ENCODE results near the gene ARHGEF17. TPM values are rescaled to one million over a fixed set of nuclear protein-coding genes. Genes with fewer than 3 reads are reported as not detected.

The ARHGEF17 gene
- total RNA-seq, 4 donors from 2014 or later: 12.0 to 44.9 (median 27.1) TPM

DNA sequence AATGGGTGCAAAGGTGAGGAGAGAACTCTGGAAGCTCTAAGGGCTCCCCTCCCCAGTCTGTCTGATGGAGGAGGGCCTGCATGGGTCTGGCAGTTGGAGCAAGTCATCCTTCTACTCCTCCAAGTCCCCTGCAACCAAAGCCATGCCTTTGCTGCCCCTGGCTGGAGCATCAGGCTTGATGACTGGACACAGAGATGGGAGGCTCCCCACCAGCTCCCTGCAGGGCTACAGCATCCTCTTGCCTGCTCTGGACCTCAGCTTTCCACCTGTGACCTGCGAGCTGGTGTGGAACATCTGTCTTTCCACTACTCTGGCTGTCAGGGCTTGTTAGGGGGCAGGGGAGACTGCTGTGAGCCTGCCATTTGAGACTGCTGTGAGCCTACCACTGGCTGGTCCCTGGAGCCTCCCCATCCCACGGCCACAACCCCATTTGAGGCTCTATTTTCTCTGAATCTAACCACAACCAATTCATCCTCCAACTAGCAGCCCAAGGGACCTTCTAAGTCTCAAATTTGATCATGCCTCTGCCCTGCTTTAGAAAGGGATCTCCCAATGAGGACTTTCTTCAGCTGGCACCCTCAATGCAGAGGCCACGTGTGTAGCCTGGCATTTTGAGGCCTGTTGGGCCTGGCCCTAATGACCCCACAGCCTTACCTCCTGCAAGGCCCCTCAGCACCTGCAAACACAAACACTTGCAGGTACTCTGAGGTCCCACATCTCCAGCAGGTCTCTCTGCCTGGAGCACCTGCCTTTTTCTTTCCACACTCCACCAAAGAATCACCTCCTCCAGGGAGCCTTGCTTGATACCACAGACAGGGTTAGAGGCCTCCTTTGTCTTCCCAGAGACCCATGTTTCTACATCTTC is 26.0 kb upstream of the ARHGEF17 start:
- no peak overlapping the region for H3K4me3 ChIP-seq
- intact Hi-C loops (cut with DNase I; ENCODE audit: low total_unique reads): loop anchor here (10.0 kb wide), 1 partner anchor 87 kb away; no protein-coding TSS in a partner anchor
- no peaks in the 10 kb centered on the region for H3K9me3 ChIP-seq
- TF ChIP-seq POLR2AphosphoS5 (IDR thresholded peaks at IDR 0.05): no peak
- TF ChIP-seq POLR2A (IDR thresholded peaks at IDR 0.05): no peak
- TF ChIP-seq, protein P1, sequence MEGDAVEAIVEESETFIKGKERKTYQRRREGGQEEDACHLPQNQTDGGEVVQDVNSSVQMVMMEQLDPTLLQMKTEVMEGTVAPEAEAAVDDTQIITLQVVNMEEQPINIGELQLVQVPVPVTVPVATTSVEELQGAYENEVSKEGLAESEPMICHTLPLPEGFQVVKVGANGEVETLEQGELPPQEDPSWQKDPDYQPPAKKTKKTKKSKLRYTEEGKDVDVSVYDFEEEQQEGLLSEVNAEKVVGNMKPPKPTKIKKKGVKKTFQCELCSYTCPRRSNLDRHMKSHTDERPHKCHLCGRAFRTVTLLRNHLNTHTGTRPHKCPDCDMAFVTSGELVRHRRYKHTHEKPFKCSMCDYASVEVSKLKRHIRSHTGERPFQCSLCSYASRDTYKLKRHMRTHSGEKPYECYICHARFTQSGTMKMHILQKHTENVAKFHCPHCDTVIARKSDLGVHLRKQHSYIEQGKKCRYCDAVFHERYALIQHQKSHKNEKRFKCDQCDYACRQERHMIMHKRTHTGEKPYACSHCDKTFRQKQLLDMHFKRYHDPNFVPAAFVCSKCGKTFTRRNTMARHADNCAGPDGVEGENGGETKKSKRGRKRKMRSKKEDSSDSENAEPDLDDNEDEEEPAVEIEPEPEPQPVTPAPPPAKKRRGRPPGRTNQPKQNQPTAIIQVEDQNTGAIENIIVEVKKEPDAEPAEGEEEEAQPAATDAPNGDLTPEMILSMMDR (IDR thresholded peaks at IDR 0.05): no peak
- no peak for TF ChIP-seq EP300 (IDR thresholded peaks at IDR 0.05; ENCODE audit: low read depth)
- DNase-seq: no peak
- 76% methylated on average over 3 of the region's 3 CpGs; no CpG with 5 or more reads in 1 of the 2 donors for WGBS, 2 donors (ENCODE audit: low coverage in 1 of 2)
- H3K36me3 ChIP-seq: no peaks in the 10 kb centered on the region
- H3K27me3 ChIP-seq: no peaks in the 10 kb centered on the region
- in situ Hi-C loops (cut with MboI; ENCODE audit: low pct_ligation_motif_present in 1 of 4, low pct_unique_long_range_greater_than_20kb in 1 of 4, low sequenced_read_pairs in 3 of 4): loop anchor here in 1 of 4 donors (10.0 kb wide), 1 partner anchor 97 kb away; no protein-coding TSS in a partner anchor
- H3K27ac ChIP-seq: peak overlapping the region in 1 of 4 donors; percentile 11
- no peaks in the 10 kb centered on the region for H3K4me1 ChIP-seq

DNA sequence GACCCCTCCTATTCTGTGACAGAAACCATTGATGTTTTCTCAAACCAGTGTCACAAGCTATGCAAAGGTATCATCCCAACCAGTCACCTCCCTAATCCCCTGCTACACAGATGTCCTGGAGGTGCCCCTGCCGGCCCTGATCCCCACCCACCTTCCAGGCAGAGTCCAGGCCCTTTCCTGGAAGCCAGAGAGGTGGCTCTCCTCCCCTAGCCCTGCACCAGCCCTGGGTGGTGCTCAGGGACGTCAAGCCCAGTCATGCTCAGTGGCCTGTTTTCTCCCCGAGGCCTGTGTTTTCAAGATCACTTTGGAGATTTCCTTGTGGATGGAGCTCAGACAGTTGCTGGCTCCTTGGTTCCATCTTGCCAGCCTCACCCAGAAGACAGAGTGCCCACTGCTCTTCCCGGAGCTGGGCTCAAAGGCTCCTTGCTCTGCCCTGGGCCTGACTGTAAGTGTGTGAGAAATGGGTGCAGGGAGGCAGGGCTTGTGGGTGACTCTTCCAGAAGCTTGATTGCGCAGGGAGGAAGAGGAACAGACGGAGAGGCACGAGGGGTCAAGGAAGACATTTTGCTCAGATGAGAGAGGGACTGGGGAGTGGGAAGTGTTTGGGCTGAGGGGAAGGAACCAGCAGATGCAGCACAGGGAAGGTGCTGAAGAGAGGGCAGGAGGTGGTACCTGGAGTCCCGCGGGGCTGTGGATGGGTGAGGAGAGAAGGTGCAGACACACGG is 24.6 kb upstream of the ARHGEF17 start:
- peaks cover 0 to under 1% (median 0%) of the 10 kb centered on the region in 4 donors for H3K4me1 ChIP-seq
- intact Hi-C loops (cut with DNase I; ENCODE audit: low total_unique reads): loop anchor here (10.0 kb wide), 1 partner anchor 89 kb away; no protein-coding TSS in a partner anchor
- WGBS, 2 donors (ENCODE audit: low coverage in 1 of 2): 85 to 86% methylated on average over 6 to 10 of the region's 10 CpGs
- DNase-seq: no peak
- in situ Hi-C loops (cut with MboI; ENCODE audit: low pct_ligation_motif_present in 1 of 4, low pct_unique_long_range_greater_than_20kb in 1 of 4, low sequenced_read_pairs in 3 of 4): loop anchor here in 1 of 4 donors (10.0 kb wide), 1 partner anchor 99 kb away; no protein-coding TSS in a partner anchor
- no peak overlapping the region for H3K27ac ChIP-seq
- H3K4me3 ChIP-seq: no peak overlapping the region
- H3K27me3 ChIP-seq: no peaks in the 10 kb centered on the region
- H3K9me3 ChIP-seq: no peaks in the 10 kb centered on the region
- TF ChIP-seq EP300 (IDR thresholded peaks at IDR 0.05; ENCODE audit: low read depth) (no peak), POLR2AphosphoS5 (IDR thresholded peaks at IDR 0.05) (no peak), POLR2A (IDR thresholded peaks at IDR 0.05) (no peak)
- TF ChIP-seq, protein P1 (IDR thresholded peaks at IDR 0.05): no peak
- H3K36me3 ChIP-seq: no peaks in the 10 kb centered on the region

DNA sequence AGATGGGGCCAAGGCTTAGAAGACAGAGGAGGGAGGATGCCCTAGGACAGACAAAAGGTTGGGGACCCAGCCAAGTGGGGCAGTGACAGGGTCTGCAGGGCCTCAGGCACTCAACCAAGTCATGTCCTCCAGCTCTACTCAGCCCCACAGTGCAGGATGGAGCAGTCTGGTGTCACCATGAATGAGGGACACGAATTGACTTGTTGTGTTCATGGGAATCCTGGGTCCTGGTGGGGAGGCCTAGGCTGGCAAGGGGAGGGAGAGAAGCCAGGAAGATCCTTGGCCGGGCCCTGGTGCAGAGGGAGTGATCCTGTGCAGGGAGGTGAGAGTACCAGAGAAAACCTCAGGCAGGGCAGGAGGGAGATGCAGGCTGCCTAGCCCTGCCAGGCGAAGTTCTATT is 24.0 kb upstream of the ARHGEF17 start:
- H3K27me3 ChIP-seq: no peaks in the 10 kb centered on the region

More for the DNA sequence above, 24.0 kb upstream of the ARHGEF17 start:
- TF ChIP-seq, protein P1 (IDR thresholded peaks at IDR 0.05): no peak
- no peak for TF ChIP-seq POLR2AphosphoS5 (IDR thresholded peaks at IDR 0.05)
- TF ChIP-seq EP300 (IDR thresholded peaks at IDR 0.05; ENCODE audit: low read depth): no peak
- TF ChIP-seq POLR2A (IDR thresholded peaks at IDR 0.05): no peak
- H3K4me3 ChIP-seq: no peak overlapping the region
- WGBS, 2 donors (ENCODE audit: low coverage in 1 of 2): 92% methylated on average over 3 of the region's 3 CpGs; no CpG with 5 or more reads in 1 of the 2 donors
- no peak overlapping the region for H3K27ac ChIP-seq
- H3K4me1 ChIP-seq: peaks cover 0 to 7% (median 4%) of the 10 kb centered on the region in 4 donors
- in situ Hi-C loops (cut with MboI; ENCODE audit: low pct_ligation_motif_present in 1 of 4, low pct_unique_long_range_greater_than_20kb in 1 of 4, low sequenced_read_pairs in 3 of 4) (loop anchor here in 1 of 4 donors (10.0 kb wide), 1 partner anchor 99 kb away; no protein-coding TSS in a partner anchor), intact Hi-C loops (cut with DNase I; ENCODE audit: low total_unique reads) (loop anchor here (10.0 kb wide), 1 partner anchor 89 kb away; no protein-coding TSS in a partner anchor)
- H3K9me3 ChIP-seq: no peaks in the 10 kb centered on the region
- no peak for DNase-seq
- H3K36me3 ChIP-seq: no peaks in the 10 kb centered on the region

All from transverse colon (tissue), 4 donors.